GM12864 (cell line): ENCODE measurements around the gene NUCB2.

Experiments used
- DNase-seq: peaks from one replicate; pipeline ENCODE4 v3.0.0-alpha.2; 2011; ENCODE audit warnings: low read depth
- H3K4me3 ChIP-seq: 2 replicates; pipeline ENCODE4 v1.5.1; 2011; ENCODE audit warnings: mild to moderate bottlenecking, low read depth, low read length, control low read depth
- CTCF ChIP-seq: IDR thresholded peaks from 2 replicates; pipeline ENCODE4 v1.5.1; 2011; ENCODE audit warnings: low read depth, mild to moderate bottlenecking, moderate library complexity, low read length, control low read depth, inconsistent platforms; ENCODE audit errors: missing control alignments

The NUCB2 gene

GRCh38 chr11:17351510-17352176 is 75.1 kb downstream of the NUCB2 start, which contains the start of gene NCR3LG1:
Gene NCR3LG1 (plus strand): TSS chr11:17351800. CDS start chr11:17351970, 170 bp downstream.
- peak within 1 kb of the TSS; percentile 65 for H3K4me3 ChIP-seq
- no peak for TF ChIP-seq CTCF
- DNase-seq = no peak

- TF ChIP-seq CTCF = no peak
- peak; percentile 22 for DNase-seq
- peak overlapping the region; percentile 65 for H3K4me3 ChIP-seq
Measured at GRCh38 chr11:17352950-17353820, 76.6 kb downstream of the NUCB2 start.

GRCh38 chr11:17353821-17354600 is 77.5 kb downstream of the NUCB2 start:
- DNase-seq = no peak
- TF ChIP-seq CTCF = no peak
- peak overlapping the region; percentile 65 for H3K4me3 ChIP-seq

GRCh38 chr11:17354601-17354991 is 78.1 kb downstream of the NUCB2 start:
- peak; percentile 64 for TF ChIP-seq CTCF
- DNase-seq = peak; percentile 33
- no peak overlapping the region for H3K4me3 ChIP-seq

- H3K4me3 ChIP-seq = no peak overlapping the region
- no peak for TF ChIP-seq CTCF
- no peak for DNase-seq
Measured at GRCh38 chr11:17366495-17366894, 90.0 kb downstream of the NUCB2 start.

- H3K4me3 ChIP-seq = no peak overlapping the region
- no peak for TF ChIP-seq CTCF
- no peak for DNase-seq
Measured at GRCh38 chr11:17368551-17368950, 92.0 kb downstream of the NUCB2 start.
